H1 (cell line): ENCODE measurements around the gene SBF2. TPM values are rescaled to one million over a fixed set of nuclear protein-coding genes. Genes with fewer than 3 reads are reported as not detected.

ENCODE experiments used
- CTCF ChIA-PET: fragments of 300-600 bp; sonication (Branson Sonifier 250); formaldehyde crosslinking; loops from one replicate; lab custom pipeline; 2021; ENCODE audit not compliant: partially characterized antibody; lab: Charles Lee
- POLR2A ChIA-PET: fragments of 300-600 bp; sonication (Branson Sonifier 250); formaldehyde crosslinking; loops from one replicate; lab custom pipeline; 2021; ENCODE audit warnings: inconsistent platforms; ENCODE audit not compliant: partially characterized antibody; lab: Charles Lee
- DNase-seq, 2 experiments: peaks; one replicate each; pipeline versions ENCODE4 v3.0.0 to v3.0.0-alpha.2; 2010 to 2022; ENCODE audit warnings: low spot score in 2 of 2, low read depth in 1 of 2, mixed read lengths in 1 of 2
- FAIRE-seq: peaks from 2 replicates; lab custom pipeline; 2011; peaks lifted over from hg19 to GRCh38; lab: Jason Lieb, UNC
- H2AFZ ChIP-seq: 2 replicates; pipeline ENCODE4 v1.8.1; 2012; ENCODE audit warnings: low read length, inconsistent platforms
- H2AK5ac ChIP-seq: 2 replicates; pipeline ENCODE4 v1.6.1; 2013; ENCODE audit warnings: low read depth, low read length
- H2BK120ac ChIP-seq: replicated peaks from 2 replicates; pipeline ENCODE3; 2013; ENCODE audit warnings: low read depth, low read length, inconsistent platforms
- H2BK12ac ChIP-seq: 2 replicates; pipeline ENCODE4 v1.6.1; 2013; ENCODE audit warnings: low read depth, low read length
- H2BK15ac ChIP-seq: 2 replicates; pipeline ENCODE4 v1.6.1; 2013; ENCODE audit warnings: low read length
- H2BK20ac ChIP-seq: 2 replicates; pipeline ENCODE4 v1.6.1; 2013; ENCODE audit warnings: low read length
- H2BK5ac ChIP-seq: 2 replicates; pipeline ENCODE4 v1.6.1; 2013; ENCODE audit warnings: low read depth, low read length
- H3K14ac ChIP-seq: 2 replicates; pipeline ENCODE4 v1.6.1; 2013; ENCODE audit warnings: inconsistent platforms; ENCODE audit not compliant: insufficient read length
- H3K18ac ChIP-seq: 2 replicates; pipeline ENCODE4 v1.6.1; 2013; ENCODE audit warnings: low read length; ENCODE audit errors: extremely low read depth
- H3K23ac ChIP-seq: 2 replicates; pipeline ENCODE4 v1.6.1; 2013; ENCODE audit warnings: inconsistent platforms; ENCODE audit not compliant: insufficient read length
- H3K23me2 ChIP-seq: 2 replicates; pipeline ENCODE4 v1.6.1; 2013; ENCODE audit warnings: low read depth, low read length
- H3K27ac ChIP-seq: 2 replicates; pipeline ENCODE4 v1.6.1; 2011; ENCODE audit warnings: low read depth, low read length, inconsistent platforms
- H3K27me3 ChIP-seq, 4 experiments: replicated peaks in 1 of 4; 1 replicate in 1 of 4; 2 replicates in 3 of 4; pipeline versions ENCODE4 v1.6.1 to v1.8.1; 2011 to 2013; ENCODE audit warnings: low read length in 3 of 4, mild to moderate bottlenecking in 3 of 4, inconsistent platforms in 2 of 4, mixed read lengths in 2 of 4, moderate library complexity in 1 of 4; ENCODE audit not compliant: control insufficient read depth in 3 of 4, insufficient read depth in 3 of 4; ENCODE audit errors: extremely low read depth in 1 of 4
- H3K36me3 ChIP-seq, 4 experiments: 2 replicates each; pipeline versions ENCODE4 v1.6.1 to v1.8.1; 2011 to 2013; ENCODE audit warnings: mild to moderate bottlenecking in 4 of 4, low read length in 3 of 4, moderate library complexity in 2 of 4, control low read depth in 1 of 4, inconsistent platforms in 1 of 4; ENCODE audit not compliant: insufficient read depth in 4 of 4, control insufficient read depth in 2 of 4
- H3K4ac ChIP-seq: replicated peaks from 2 replicates; pipeline ENCODE3; 2013; ENCODE audit warnings: low read length, low read depth, mixed read lengths, inconsistent platforms; ENCODE audit not compliant: insufficient read length
- H3K4me1 ChIP-seq, 4 experiments: replicated peaks in 1 of 4; 1 replicate in 1 of 4; 2 replicates in 3 of 4; pipeline versions ENCODE4 v1.6.1 to v1.8.1; 2011 to 2013; ENCODE audit warnings: low read length in 3 of 4, inconsistent platforms in 2 of 4, mixed read lengths in 1 of 4; ENCODE audit not compliant: insufficient read depth in 4 of 4, control insufficient read depth in 3 of 4
- H3K4me2 ChIP-seq, 2 experiments: 2 replicates each; pipeline versions ENCODE4 v1.6.1 to v1.8.1; 2011 to 2013; ENCODE audit warnings: low read depth in 2 of 2, low read length in 2 of 2, control low read depth in 1 of 2, inconsistent platforms in 1 of 2, mild to moderate bottlenecking in 1 of 2; ENCODE audit not compliant: insufficient read depth in 1 of 2
- H3K4me3 ChIP-seq, 4 experiments: fragments of 200-600, 300-600 bp in 1 of 4; sonication (generic), shearing (Covaris generic), sonication (Bioruptor Twin) in 1 of 4; 2 replicates each; pipeline versions ENCODE4 v1.5.1 to v1.8.1; 2011 to 2016; ENCODE audit warnings: low read length in 4 of 4, low read depth in 3 of 4, control low read depth in 2 of 4, inconsistent platforms in 2 of 4, mild to moderate bottlenecking in 2 of 4, mixed read lengths in 1 of 4, moderate library complexity in 1 of 4; ENCODE audit not compliant: insufficient read depth in 2 of 4; ENCODE audit errors: extremely low read depth in 1 of 4
- H3K56ac ChIP-seq: replicated peaks from 2 replicates; pipeline ENCODE3; 2013; ENCODE audit warnings: low read depth, mild to moderate bottlenecking, mixed read lengths, low read length, inconsistent platforms; ENCODE audit not compliant: insufficient read length
- H3K79me1 ChIP-seq: 2 replicates; pipeline ENCODE4 v1.6.1; 2013; ENCODE audit warnings: low read depth, low read length, control low read depth
- H3K79me2 ChIP-seq, 2 experiments: 2 replicates each; pipeline versions ENCODE4 v1.6.1 to v1.8.1; 2012 to 2013; ENCODE audit warnings: low read length in 2 of 2, mild to moderate bottlenecking in 2 of 2, inconsistent platforms in 1 of 2; ENCODE audit not compliant: insufficient read depth in 2 of 2, control insufficient read depth in 1 of 2
- H3K9ac ChIP-seq, 4 experiments: replicated peaks in 1 of 4; 1 replicate in 1 of 4; 2 replicates in 3 of 4; pipeline versions ENCODE4 v1.6.1 to v1.8.1; 2011 to 2013; ENCODE audit warnings: low read depth in 3 of 4, low read length in 3 of 4, control low read depth in 2 of 4, mild to moderate bottlenecking in 2 of 4, moderate library complexity in 2 of 4, inconsistent platforms in 1 of 4; ENCODE audit errors: extremely low read depth in 1 of 4
- H3K9me3 ChIP-seq, 2 experiments: 2 replicates each; pipeline versions ENCODE4 v1.6.1 to v1.8.1; 2012 to 2013; ENCODE audit warnings: mild to moderate bottlenecking in 2 of 2, moderate library complexity in 2 of 2, control low read depth in 1 of 2, inconsistent platforms in 1 of 2, low read depth in 1 of 2, low read length in 1 of 2, mixed read lengths in 1 of 2; ENCODE audit not compliant: insufficient read depth in 2 of 2
- H4K20me1 ChIP-seq, 2 experiments: replicated peaks in 1 of 2; 2 replicates each; pipeline versions ENCODE3 to v1.8.1; 2011 to 2013; ENCODE audit warnings: inconsistent platforms in 2 of 2, low read length in 2 of 2, mild to moderate bottlenecking in 1 of 2; ENCODE audit not compliant: insufficient read depth in 2 of 2, control insufficient read depth in 1 of 2
- H4K5ac ChIP-seq: 2 replicates; pipeline ENCODE4 v1.6.1; 2013; ENCODE audit warnings: low read length, low read depth, mixed read lengths, inconsistent platforms; ENCODE audit not compliant: insufficient read length
- H4K8ac ChIP-seq: 2 replicates; pipeline ENCODE4 v1.8.0; 2013; ENCODE audit warnings: mild to moderate bottlenecking, moderate library complexity, low read length, inconsistent platforms; ENCODE audit not compliant: insufficient read depth; ENCODE audit errors: extremely low read depth
- H4K91ac ChIP-seq: replicated peaks from 2 replicates; pipeline ENCODE3; 2013; ENCODE audit warnings: low read length, mixed read lengths, inconsistent platforms; ENCODE audit not compliant: insufficient read length
- BRCA1 ChIP-seq: IDR thresholded peaks from 2 replicates; pipeline ENCODE4 v1.6.1; 2012; ENCODE audit warnings: low read depth, low read length, improper control_type of control experiment
- CBX8 ChIP-seq: fragments of 300-800, 300-1000 bp; sonication (generic); IDR thresholded peaks from 2 replicates; pipeline ENCODE4 v1.7.1; 2016; ENCODE audit warnings: low read depth, low read length, borderline replicate concordance
- GTF2F1 ChIP-seq: IDR thresholded peaks from 2 replicates; pipeline ENCODE4 v1.6.1; 2012; ENCODE audit warnings: low read depth, low read length, improper control_type of control experiment, borderline replicate concordance
- JUND ChIP-seq: IDR thresholded peaks from 2 replicates; pipeline ENCODE4 v1.6.1; 2011; ENCODE audit warnings: mild to moderate bottlenecking, improper control_type of control experiment, low read length
- POLR2AphosphoS5 ChIP-seq: IDR thresholded peaks from 2 replicates; pipeline ENCODE4 v1.6.1; 2011; ENCODE audit warnings: low read depth, low read length
- SP1 ChIP-seq: IDR thresholded peaks from 2 replicates; pipeline ENCODE4 v1.6.1; 2011; ENCODE audit warnings: low read depth, low read length
- SUZ12 ChIP-seq: fragments of 200-600 bp; sonication (generic); IDR thresholded peaks from 2 replicates; pipeline ENCODE4 v1.6.1; 2012; ENCODE audit warnings: mild to moderate bottlenecking, inconsistent platforms, low read length, moderate library complexity, mixed read lengths
- WGBS, 2 experiments: shearing (Covaris generic) in 1 of 2; methylation state at CpG; one replicate each; pipeline versions ENCODE4 v1.1.6 to v1.1.7; 2013 to 2015; ENCODE audit warnings: low lambda C conversion rate in 2 of 2, mixed read lengths in 2 of 2, inconsistent platforms in 1 of 2, low coverage in 1 of 2, missing lambda C conversion rate in 1 of 2; ENCODE audit not compliant: insufficient replicate concordance in 2 of 2, insufficient coverage in 1 of 2, insufficient read length in 1 of 2; ENCODE audit errors: extremely low coverage in 1 of 2, missing lambda C conversion rate in 1 of 2; 5-methylcytosine and 5-hydroxymethylcytosine counted together
- polyA plus RNA-seq, 7 experiments: library from polyadenylated mRNA; depleted of rRNA in 3 of 7; stranded (reverse) in 5 of 7; unstranded in 2 of 7; fragments of >200 nt in 5 of 7; fragments of 200-250 nt in 2 of 7; gene quantifications; 1 replicate in 5 of 7; 2 replicates in 1 of 7; 4 replicates in 1 of 7; pipeline versions ENCODE4 v1.2.1 to v1.2.3, GENCODE V29; 2011 to 2013; ENCODE audit warnings: missing spikeins in 2 of 7, mixed read lengths in 2 of 7
- total RNA-seq: library from RNA; stranded (reverse); fragmentation: NEBNext Ultra II Directional; extraction: Animal tissue kit (Norgen Biotek cat#: 25700); gene quantifications from 2 replicates; pipeline ENCODE4 v1.2.1, GENCODE V29; 2021

The SBF2 gene
- total and polyA plus RNA-seq, 2 of the 8 experiments (the other 6 are each of a cell fraction or from before 2014, with no cell fraction given), result 36.7 to 50.5 TPM

GRCh38 chr11:10310301-10310841 is 16.4 kb upstream of the SBF2 start:
- no peak overlapping the region for H3K27ac ChIP-seq

More at GRCh38 chr11:10310301-10310841, 16.4 kb upstream of the SBF2 start:
- peaks cover 6 to 7% of the 10 kb centered on the region in 2 experiments for H4K20me1 ChIP-seq
- peaks cover 12% of the 10 kb centered on the region for H3K23me2 ChIP-seq
- peaks cover 0 to 17% (median 8%) of the 10 kb centered on the region in 4 experiments; a peak in 3 of 8 replicates for H3K36me3 ChIP-seq
- CTCF ChIA-PET, result interaction anchor here (0.7 to 10.0 kb wide), 11 partner anchors 14 to 320 kb away, joined by 3 to 97 read pairs (median 3); no protein-coding TSS in a partner anchor
- H3K56ac ChIP-seq, result no peak overlapping the region
- no peaks in the 10 kb centered on the region for H3K9me3 ChIP-seq
- no peak overlapping the region for H2AK5ac ChIP-seq
- no peak overlapping the region for H3K9ac ChIP-seq
- H2BK15ac ChIP-seq, result no peak overlapping the region
- H3K4me1 ChIP-seq, result peaks cover 6 to 22% (median 9%) of the 10 kb centered on the region in 4 experiments
- H3K14ac ChIP-seq, result no peak overlapping the region
- no peak overlapping the region; the same call in 1 of the 2 replicates for H3K18ac ChIP-seq
- H3K79me1 ChIP-seq, result no peaks in the 10 kb centered on the region
- DNase-seq, result no peak
- peaks cover 0 to 19% (median 0%) of the 10 kb centered on the region in 4 experiments; a peak in 2 of 7 replicates for H3K27me3 ChIP-seq
- 71% methylated on average over 2 of the region's 3 CpGs; no CpG with 5 or more reads in 1 of the 2 experiments for WGBS, 2 experiments
- no peak overlapping the region for H2BK5ac ChIP-seq
- no peak overlapping the region for H3K23ac ChIP-seq
- no peak overlapping the region for H3K4me3 ChIP-seq
- no peak overlapping the region for H2BK12ac ChIP-seq
- no peak overlapping the region for H2AFZ ChIP-seq
- no peak overlapping the region for H4K91ac ChIP-seq
- no peak overlapping the region for H4K8ac ChIP-seq
- peak overlapping the region; percentile 13; the same call in 1 of the 2 replicates for H2BK20ac ChIP-seq
- peaks cover 0 to 19% of the 10 kb centered on the region in 2 experiments; a peak in 3 of 4 replicates for H3K79me2 ChIP-seq
- no peak overlapping the region for H3K4ac ChIP-seq
- peak; percentile 72 for TF ChIP-seq JUND
- TF ChIP-seq POLR2AphosphoS5, result peak; percentile 3; the same call in 1 of the 2 replicates
- no peak for TF ChIP-seq BRCA1
- no peak for TF ChIP-seq CBX8
- 0 out of 2 replicates have a peak, but pooled peaks have one; percentile 26 for TF ChIP-seq SP1
- TF ChIP-seq GTF2F1, result no peak
- no peak for TF ChIP-seq SUZ12
- TF ChIP-seq, all 59 proteins: peak for 3
- no peak for FAIRE-seq
- POLR2A ChIA-PET, result interaction anchor here (0.6 to 10.6 kb wide), 8 partner anchors 9 to 736 kb away, joined by 3 to 156 read pairs (median 3); partner anchors contain the start of gene SBF2
- no peak overlapping the region for H4K5ac ChIP-seq
- no peak overlapping the region for H2BK120ac ChIP-seq
- no peak overlapping the region for H3K4me2 ChIP-seq
